Mammary epithelial cell (primary cell): ENCODE results near the gene APOC3.

Experiments
- CTCF ChIP-seq, 2 donors: IDR thresholded peaks in 1 of 2; conservative IDR thresholded peaks in 1 of 2; 2 replicates each; pipeline ENCODE4 v1.5.1; 2011 to 2012; ENCODE audit warnings: inconsistent platforms in 2 of 2, low read length in 2 of 2, mild to moderate bottlenecking in 2 of 2, control low read depth in 1 of 2, low read depth in 1 of 2; ENCODE audit not compliant: insufficient read depth in 1 of 2; ENCODE audit errors: extremely low read depth in 1 of 2
- EZH2 ChIP-seq: IDR thresholded peaks from 2 replicates; pipeline ENCODE4 v1.6.1; 2012; ENCODE audit warnings: low read length, inconsistent platforms, borderline replicate concordance

DNA sequence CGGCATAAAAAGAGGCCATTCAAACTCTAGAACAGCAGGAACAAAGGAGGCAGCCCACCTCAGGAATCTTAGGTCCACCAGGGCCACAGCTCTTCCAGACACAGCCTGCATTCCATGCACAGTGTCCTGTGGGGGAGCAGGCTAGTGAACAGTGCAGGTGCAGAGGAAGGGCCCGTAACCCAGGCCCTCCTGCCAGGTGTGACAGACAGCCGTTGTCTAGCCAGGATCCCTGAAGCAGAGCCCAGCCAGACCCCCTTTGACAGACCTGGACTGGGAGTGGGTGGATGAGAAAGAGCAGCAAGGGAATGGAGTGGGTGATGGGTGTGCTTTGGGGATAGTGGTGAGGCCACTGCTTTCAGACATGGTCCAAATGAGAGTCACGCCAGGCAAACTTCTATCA, 40.7 kb upstream of the APOC3 start:
- no peak for TF ChIP-seq CTCF (conservative IDR thresholded peaks at IDR 0.05 in 1 of 2, IDR thresholded peaks at IDR 0.05 in 1 of 2; ENCODE audit: extremely low read depth in 1 of 2, insufficient read depth in 1 of 2, low read depth in 1 of 2, low read length in 2 of 2)
- TF ChIP-seq EZH2: no peak
